Mammary epithelial cell (primary cell): ENCODE measurements around the gene OR10G3.

Source experiments
- EZH2 ChIP-seq: IDR thresholded peaks from 2 replicates; pipeline ENCODE4 v1.6.1; 2012; ENCODE audit warnings: low read length, inconsistent platforms, borderline replicate concordance
- TF ChIP-seq, protein P1 (sequence below), 2 donors: IDR thresholded peaks in 1 of 2; conservative IDR thresholded peaks in 1 of 2; 2 replicates each; pipeline ENCODE4 v1.5.1; 2011 to 2012; ENCODE audit warnings: inconsistent platforms in 2 of 2, low read length in 2 of 2, mild to moderate bottlenecking in 2 of 2, control low read depth in 1 of 2, low read depth in 1 of 2; ENCODE audit not compliant: insufficient read depth in 1 of 2; ENCODE audit errors: extremely low read depth in 1 of 2

DNA sequence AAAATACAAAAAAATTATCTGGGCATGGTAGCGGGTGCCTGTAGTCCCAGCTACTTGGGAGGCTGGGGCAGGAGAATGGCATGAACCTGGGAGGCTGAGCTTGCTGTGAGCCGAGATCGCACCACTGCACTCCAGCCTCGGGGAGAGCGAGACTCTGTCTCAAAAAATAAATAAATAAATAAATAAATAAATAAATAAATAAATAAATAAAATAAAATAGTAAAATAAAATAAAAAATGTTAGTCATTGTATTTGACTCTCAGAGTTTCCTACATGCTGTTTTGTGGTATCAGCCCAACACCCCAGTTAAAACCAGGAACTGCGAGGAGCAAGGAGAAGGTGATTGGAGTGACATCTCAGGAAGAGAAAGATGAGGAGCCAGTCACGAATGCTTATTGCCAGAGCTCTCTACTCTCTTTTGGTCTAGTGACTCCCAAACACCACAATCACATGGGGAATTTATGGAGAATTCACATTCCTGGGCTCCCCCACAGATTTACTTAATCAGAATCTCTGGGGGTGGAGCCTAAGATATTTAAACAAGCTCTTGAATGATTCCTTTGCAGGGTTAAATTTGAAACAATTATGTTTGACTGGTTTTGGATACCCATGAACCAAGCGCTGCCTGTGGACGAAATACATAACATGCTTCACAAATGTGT, 38.3 kb downstream of the OR10G3 start:
- TF ChIP-seq, protein P1, sequence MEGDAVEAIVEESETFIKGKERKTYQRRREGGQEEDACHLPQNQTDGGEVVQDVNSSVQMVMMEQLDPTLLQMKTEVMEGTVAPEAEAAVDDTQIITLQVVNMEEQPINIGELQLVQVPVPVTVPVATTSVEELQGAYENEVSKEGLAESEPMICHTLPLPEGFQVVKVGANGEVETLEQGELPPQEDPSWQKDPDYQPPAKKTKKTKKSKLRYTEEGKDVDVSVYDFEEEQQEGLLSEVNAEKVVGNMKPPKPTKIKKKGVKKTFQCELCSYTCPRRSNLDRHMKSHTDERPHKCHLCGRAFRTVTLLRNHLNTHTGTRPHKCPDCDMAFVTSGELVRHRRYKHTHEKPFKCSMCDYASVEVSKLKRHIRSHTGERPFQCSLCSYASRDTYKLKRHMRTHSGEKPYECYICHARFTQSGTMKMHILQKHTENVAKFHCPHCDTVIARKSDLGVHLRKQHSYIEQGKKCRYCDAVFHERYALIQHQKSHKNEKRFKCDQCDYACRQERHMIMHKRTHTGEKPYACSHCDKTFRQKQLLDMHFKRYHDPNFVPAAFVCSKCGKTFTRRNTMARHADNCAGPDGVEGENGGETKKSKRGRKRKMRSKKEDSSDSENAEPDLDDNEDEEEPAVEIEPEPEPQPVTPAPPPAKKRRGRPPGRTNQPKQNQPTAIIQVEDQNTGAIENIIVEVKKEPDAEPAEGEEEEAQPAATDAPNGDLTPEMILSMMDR (conservative IDR thresholded peaks at IDR 0.05 in 1 of 2, IDR thresholded peaks at IDR 0.05 in 1 of 2; ENCODE audit: extremely low read depth in 1 of 2, insufficient read depth in 1 of 2, low read depth in 1 of 2, low read length in 2 of 2): no peak
- TF ChIP-seq EZH2: no peak
